OCI-LY7 (cell line): ENCODE results near the gene CIB4.

Experiments
- CTCF ChIP-seq: fragments of 200-600 bp; sonication (generic); conservative IDR thresholded peaks from 2 replicates; pipeline ENCODE4 v1.5.1; 2014; ENCODE audit warnings: mild to moderate bottlenecking, antibody characterized with exemption, low read length, moderate library complexity, mixed read lengths
- EZH2phosphoT487 ChIP-seq: fragments of 200-600 bp; sonication (generic); IDR thresholded peaks from 2 replicates; pipeline ENCODE4 v1.6.1; 2018; ENCODE audit warnings: low read depth, borderline replicate concordance, mild to moderate bottlenecking, mixed run types, antibody characterized with exemption, low read length, moderate library complexity, mixed read lengths

GRCh38 chr2:26628561-26629345, 12.4 kb downstream of the CIB4 start:
- TF ChIP-seq CTCF (no peak), EZH2phosphoT487 (no peak)
